LNCAP (cell line): ENCODE results near the gene EFCAB6.

Experiments used
- TF ChIP-seq, protein P1 (sequence below): fragments of 450-650 bp; IDR thresholded peaks from 2 replicates; pipeline ENCODE4 v1.5.1; 2017; ENCODE audit warnings: mild to moderate bottlenecking

Gene EFCAB6

GRCh38 chr22:43838571-43839307, 26.6 kb upstream of the EFCAB6 start:
- TF ChIP-seq, protein P1, sequence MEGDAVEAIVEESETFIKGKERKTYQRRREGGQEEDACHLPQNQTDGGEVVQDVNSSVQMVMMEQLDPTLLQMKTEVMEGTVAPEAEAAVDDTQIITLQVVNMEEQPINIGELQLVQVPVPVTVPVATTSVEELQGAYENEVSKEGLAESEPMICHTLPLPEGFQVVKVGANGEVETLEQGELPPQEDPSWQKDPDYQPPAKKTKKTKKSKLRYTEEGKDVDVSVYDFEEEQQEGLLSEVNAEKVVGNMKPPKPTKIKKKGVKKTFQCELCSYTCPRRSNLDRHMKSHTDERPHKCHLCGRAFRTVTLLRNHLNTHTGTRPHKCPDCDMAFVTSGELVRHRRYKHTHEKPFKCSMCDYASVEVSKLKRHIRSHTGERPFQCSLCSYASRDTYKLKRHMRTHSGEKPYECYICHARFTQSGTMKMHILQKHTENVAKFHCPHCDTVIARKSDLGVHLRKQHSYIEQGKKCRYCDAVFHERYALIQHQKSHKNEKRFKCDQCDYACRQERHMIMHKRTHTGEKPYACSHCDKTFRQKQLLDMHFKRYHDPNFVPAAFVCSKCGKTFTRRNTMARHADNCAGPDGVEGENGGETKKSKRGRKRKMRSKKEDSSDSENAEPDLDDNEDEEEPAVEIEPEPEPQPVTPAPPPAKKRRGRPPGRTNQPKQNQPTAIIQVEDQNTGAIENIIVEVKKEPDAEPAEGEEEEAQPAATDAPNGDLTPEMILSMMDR: no peak

DNA sequence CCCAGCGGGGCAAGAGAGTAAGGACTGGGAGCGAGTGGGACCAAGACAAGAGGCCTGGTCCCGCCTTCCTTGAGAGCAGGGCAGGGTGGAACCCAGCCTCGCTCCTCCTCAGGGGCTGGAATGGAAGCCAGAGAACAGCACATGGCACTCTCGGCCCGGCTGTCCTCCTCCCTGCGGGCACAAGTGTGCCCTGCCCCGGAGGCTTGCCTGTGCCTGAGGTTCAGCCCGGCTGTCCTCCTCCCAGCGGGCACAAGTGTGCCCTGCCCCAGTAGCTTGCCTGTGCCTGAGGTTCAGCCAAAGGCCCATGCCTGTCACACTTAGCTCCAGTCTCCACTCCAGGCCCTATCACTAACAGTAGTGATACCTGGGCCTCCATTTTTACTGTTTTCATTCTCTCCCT, 26.1 kb upstream of the EFCAB6 start:
- TF ChIP-seq, protein P1: no peak

- TF ChIP-seq, protein P1: no peak
Observed at GRCh38 chr22:43837666-43838065, 25.6 kb upstream of the EFCAB6 start.

DNA sequence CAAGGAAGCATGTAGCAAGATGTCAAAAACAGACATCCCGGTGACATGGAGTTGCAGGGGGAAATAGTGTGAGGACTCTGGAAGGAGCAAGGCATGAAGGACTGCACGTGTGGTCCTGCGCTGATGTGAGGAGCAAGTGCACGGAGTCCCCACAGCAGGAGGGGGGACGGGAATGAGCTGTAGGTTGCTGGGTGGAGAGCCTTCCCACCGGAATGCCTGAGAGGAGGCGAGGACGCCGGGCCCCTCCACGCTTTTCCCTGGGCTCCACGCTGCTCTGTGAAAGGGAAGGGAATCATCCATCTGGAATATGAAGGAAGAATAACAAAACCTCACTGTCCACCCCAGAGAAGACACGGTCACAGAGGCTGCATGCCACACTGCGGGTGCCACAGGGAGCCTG, 23.6 kb upstream of the EFCAB6 start:
- TF ChIP-seq, protein P1: no peak

GRCh38 chr22:43835166-43835565, 23.1 kb upstream of the EFCAB6 start:
- TF ChIP-seq, protein P1: no peak

- TF ChIP-seq, protein P1: no peak
Observed at GRCh38 chr22:43833286-43834240, 21.5 kb upstream of the EFCAB6 start.

GRCh38 chr22:43832393-43833265, 20.5 kb upstream of the EFCAB6 start:
- TF ChIP-seq, protein P1: no peak
